Measurements from ENCODE around the gene RIMS1.

The RIMS1 gene

GRCh38 chr6:72111611-72112010 is 225.3 kb downstream of the RIMS1 start:
- no peak for DNase-seq (ENCODE audit: low spot score)

GRCh38 chr6:72130327-72130726 is 244.0 kb downstream of the RIMS1 start:
- DNase-seq (ENCODE audit: low spot score): no peak

GRCh38 chr6:72132427-72132826 is 246.1 kb downstream of the RIMS1 start:
- no peak for DNase-seq (ENCODE audit: low spot score)

- DNase-seq (ENCODE audit: low spot score): no peak
Measured at GRCh38 chr6:72132851-72133250, 246.5 kb downstream of the RIMS1 start.

GRCh38 chr6:72133324-72133723 is 247.0 kb downstream of the RIMS1 start:
- DNase-seq (ENCODE audit: low spot score): no peak

GRCh38 chr6:72140795-72141194 is 254.4 kb downstream of the RIMS1 start:
- DNase-seq (ENCODE audit: low spot score): no peak

- DNase-seq (ENCODE audit: low spot score): no peak
Measured at GRCh38 chr6:72149715-72150114, 263.4 kb downstream of the RIMS1 start.

- no peak for DNase-seq (ENCODE audit: low spot score)
Measured at GRCh38 chr6:72151742-72152141, 265.4 kb downstream of the RIMS1 start.

GRCh38 chr6:72175916-72176315 is 289.6 kb downstream of the RIMS1 start:
- no peak for DNase-seq (ENCODE audit: low spot score)

- DNase-seq (ENCODE audit: low spot score): peak; percentile 10
Measured at GRCh38 chr6:72182337-72183246, 296.2 kb downstream of the RIMS1 start.

- no peak for DNase-seq (ENCODE audit: low spot score)
Measured at GRCh38 chr6:72203983-72204382, 317.6 kb downstream of the RIMS1 start.

GRCh38 chr6:72205500-72205899 is 319.1 kb downstream of the RIMS1 start:
- no peak for DNase-seq (ENCODE audit: low spot score)

- no peak for DNase-seq (ENCODE audit: low spot score)
Measured at GRCh38 chr6:72206606-72207005, 320.3 kb downstream of the RIMS1 start.

- DNase-seq (ENCODE audit: low spot score): no peak
Measured at GRCh38 chr6:72212686-72213085, 326.3 kb downstream of the RIMS1 start.

- no peak for DNase-seq (ENCODE audit: low spot score)
Measured at GRCh38 chr6:72213654-72214053, 327.3 kb downstream of the RIMS1 start.

GRCh38 chr6:72216222-72217068 is 330.1 kb downstream of the RIMS1 start:
- DNase-seq (ENCODE audit: low spot score): no peak

- no peak for DNase-seq (ENCODE audit: low spot score)
Measured at GRCh38 chr6:72217626-72218025, 331.3 kb downstream of the RIMS1 start.

- DNase-seq (ENCODE audit: low spot score): peak; percentile 2
Measured at GRCh38 chr6:72218125-72218524, 331.8 kb downstream of the RIMS1 start.

- DNase-seq (ENCODE audit: low spot score): no peak
Measured at GRCh38 chr6:72219536-72219935, 333.2 kb downstream of the RIMS1 start.

- no peak for DNase-seq (ENCODE audit: low spot score)
Measured at GRCh38 chr6:72238021-72238420, 351.7 kb downstream of the RIMS1 start.

GRCh38 chr6:72238900-72239299 is 352.6 kb downstream of the RIMS1 start:
- no peak for DNase-seq (ENCODE audit: low spot score)

GRCh38 chr6:72245565-72245964 is 359.2 kb downstream of the RIMS1 start:
- no peak for DNase-seq (ENCODE audit: low spot score)

- no peak for DNase-seq (ENCODE audit: low spot score)
Measured at GRCh38 chr6:72246926-72247325, 360.6 kb downstream of the RIMS1 start.
